HCT116 (cell line): Measurements from ENCODE around the gene TAL1. TPM values are rescaled to one million over a fixed set of nuclear protein-coding genes. Genes with fewer than 3 reads are reported as not detected.

Experiments used
- ATAC-seq: fragments of 200-7000 bp; cut with Tn5 transposase; 2 replicates; pipeline ENCODE4 v1.9.1; 2020; ENCODE audit warnings: mild to moderate bottlenecking, moderate library complexity
- BruUV-seq: library from RNA; stranded (reverse); fragments of 400-500 nt; replicated peaks from 2 replicates; lab custom pipeline; 2021; lab: Mats Ljungman, UMichigan
- CTCF ChIA-PET: fragments of 300-600 bp; sonication (Branson Sonifier 250); formaldehyde crosslinking; loops from one replicate; lab custom pipeline; 2021; ENCODE audit warnings: antibody characterized with exemption; lab: Charles Lee
- POLR2A ChIA-PET: fragments of 300-600, 350-600 bp; sonication (Branson Sonifier 250); formaldehyde crosslinking; loops from one replicate; lab custom pipeline; 2021; ENCODE audit warnings: antibody characterized with exemption; lab: Charles Lee
- RAD21 ChIA-PET, 2 experiments: fragments of 300-600 bp; sonication (Branson Sonifier 250); formaldehyde crosslinking; loops; one replicate each; lab custom pipeline; 2023; ENCODE audit warnings: low total read pairs in 2 of 2; ENCODE audit not compliant: uncharacterized antibody in 2 of 2, unreplicated experiment in 2 of 2, low non-redundant PET in 1 of 2; lab: Charles Lee
- DNase-seq: peaks from one replicate; pipeline ENCODE4 v3.0.0-alpha.2; 2010; ENCODE audit warnings: low read depth, low spot score
- H2AFZ ChIP-seq: fragments of 200-600 bp; shearing (Covaris generic), sonication (generic); 2 replicates; pipeline ENCODE4 v1.6.1; 2017; ENCODE audit warnings: low read depth, mixed run types, mixed read lengths, antibody characterized with exemption, low read length; ENCODE audit not compliant: poor library complexity, severe bottlenecking
- H3K27ac ChIP-seq: 2 replicates; pipeline ENCODE4 v1.5.1; 2012; ENCODE audit warnings: low read depth, low read length
- H3K27me3 ChIP-seq: fragments of 200-600 bp; sonication (generic); 2 replicates; pipeline ENCODE4 v1.6.1; 2016; ENCODE audit warnings: mixed run types, low read length, mixed read lengths; ENCODE audit not compliant: insufficient read depth
- H3K36me3 ChIP-seq, 2 experiments: fragments of 200-500 bp in 1 of 2; fragments of 200-600 bp in 1 of 2; sonication (Bioruptor generic) in 1 of 2; sonication (generic) in 1 of 2; 2 replicates each; pipeline versions ENCODE4 v1.5.1 to v1.6.1; 2014 to 2016; ENCODE audit warnings: low read length in 2 of 2, inconsistent platforms in 1 of 2, mixed read lengths in 1 of 2, mixed run types in 1 of 2; ENCODE audit not compliant: insufficient read depth in 2 of 2, control insufficient read depth in 1 of 2
- H3K4me1 ChIP-seq, 2 experiments: fragments of 200-600 bp in 1 of 2; sonication (generic) in 1 of 2; 2 replicates each; pipeline versions ENCODE4 v1.5.1 to v1.6.1; 2012 to 2017; ENCODE audit warnings: low read length in 2 of 2, inconsistent platforms in 1 of 2, mild to moderate bottlenecking in 1 of 2, mixed read lengths in 1 of 2, mixed run types in 1 of 2, moderate library complexity in 1 of 2; ENCODE audit not compliant: insufficient read depth in 2 of 2, control insufficient read depth in 1 of 2
- H3K4me2 ChIP-seq: fragments of 200-600 bp; sonication (generic); 2 replicates; pipeline ENCODE4 v1.6.1; 2017; ENCODE audit warnings: mixed run types, low read length, mixed read lengths
- H3K4me3 ChIP-seq, 2 experiments: fragments of 200-600 bp in 1 of 2; sonication (generic) in 1 of 2; replicated peaks in 1 of 2; 2 replicates each; pipeline ENCODE4 v1.5.1; 2011 to 2016; ENCODE audit warnings: low read length in 2 of 2, control low read depth in 1 of 2, low read depth in 1 of 2, mild to moderate bottlenecking in 1 of 2, mixed read lengths in 1 of 2, mixed run types in 1 of 2
- H3K79me2 ChIP-seq: fragments of 200-600 bp; sonication (generic); 2 replicates; pipeline ENCODE4 v1.6.1; 2017; ENCODE audit warnings: mild to moderate bottlenecking, mixed run types, low read length, moderate library complexity, mixed read lengths; ENCODE audit not compliant: insufficient read depth
- H3K9ac ChIP-seq: fragments of 200-600 bp; sonication (generic); 2 replicates; pipeline ENCODE4 v1.6.1; 2016; ENCODE audit warnings: low read length, mixed read lengths
- H3K9me2 ChIP-seq: fragments of 200-600 bp; sonication (generic), shearing (Covaris generic); 2 replicates; pipeline ENCODE4 v1.6.1; 2017; ENCODE audit warnings: mixed run types, mild to moderate bottlenecking, moderate library complexity; ENCODE audit not compliant: insufficient read depth
- H3K9me3 ChIP-seq, 2 experiments: fragments of 200-500 bp in 1 of 2; fragments of 200-600 bp in 1 of 2; sonication (Bioruptor generic) in 1 of 2; sonication (generic) in 1 of 2; 2 replicates each; pipeline ENCODE4 v1.6.1; 2014 to 2017; ENCODE audit warnings: low read length in 2 of 2, mixed read lengths in 2 of 2, inconsistent platforms in 1 of 2, low read depth in 1 of 2, mild to moderate bottlenecking in 1 of 2, mixed run types in 1 of 2, moderate library complexity in 1 of 2; ENCODE audit not compliant: control insufficient read depth in 1 of 2, insufficient read depth in 1 of 2
- H4K20me1 ChIP-seq: fragments of 200-600 bp; sonication (generic), shearing (Covaris generic); 2 replicates; pipeline ENCODE4 v1.6.1; 2017; ENCODE audit warnings: mixed run types, mild to moderate bottlenecking, moderate library complexity; ENCODE audit not compliant: insufficient read depth
- RAD21 ChIP-seq: IDR thresholded peaks from 2 replicates; pipeline ENCODE4 v1.6.1; 2012; ENCODE audit warnings: low read depth, mild to moderate bottlenecking
- intact Hi-C: fragments of 100-400 bp; cut with micrococcal nuclease; formaldehyde crosslinking; loops from 2 replicates; pipeline ENCODE4 v1.10.0; 2022
- total RNA-seq: library from RNA; stranded (reverse); gene quantifications from one replicate; pipeline ENCODE4 v1.2.1, GENCODE V29; 2021; ENCODE audit not compliant: unreplicated experiment
- TF ChIP-seq, protein P1 (sequence below): IDR thresholded peaks from 2 replicates; pipeline ENCODE4 v1.6.1; 2012
- TF ChIP-seq, protein P2 (sequence below): IDR thresholded peaks from 2 replicates; pipeline ENCODE4 v1.6.1; 2012

The TAL1 gene
- total RNA-seq, 1 experiment from 2014 or later = 0.05 TPM

DNA sequence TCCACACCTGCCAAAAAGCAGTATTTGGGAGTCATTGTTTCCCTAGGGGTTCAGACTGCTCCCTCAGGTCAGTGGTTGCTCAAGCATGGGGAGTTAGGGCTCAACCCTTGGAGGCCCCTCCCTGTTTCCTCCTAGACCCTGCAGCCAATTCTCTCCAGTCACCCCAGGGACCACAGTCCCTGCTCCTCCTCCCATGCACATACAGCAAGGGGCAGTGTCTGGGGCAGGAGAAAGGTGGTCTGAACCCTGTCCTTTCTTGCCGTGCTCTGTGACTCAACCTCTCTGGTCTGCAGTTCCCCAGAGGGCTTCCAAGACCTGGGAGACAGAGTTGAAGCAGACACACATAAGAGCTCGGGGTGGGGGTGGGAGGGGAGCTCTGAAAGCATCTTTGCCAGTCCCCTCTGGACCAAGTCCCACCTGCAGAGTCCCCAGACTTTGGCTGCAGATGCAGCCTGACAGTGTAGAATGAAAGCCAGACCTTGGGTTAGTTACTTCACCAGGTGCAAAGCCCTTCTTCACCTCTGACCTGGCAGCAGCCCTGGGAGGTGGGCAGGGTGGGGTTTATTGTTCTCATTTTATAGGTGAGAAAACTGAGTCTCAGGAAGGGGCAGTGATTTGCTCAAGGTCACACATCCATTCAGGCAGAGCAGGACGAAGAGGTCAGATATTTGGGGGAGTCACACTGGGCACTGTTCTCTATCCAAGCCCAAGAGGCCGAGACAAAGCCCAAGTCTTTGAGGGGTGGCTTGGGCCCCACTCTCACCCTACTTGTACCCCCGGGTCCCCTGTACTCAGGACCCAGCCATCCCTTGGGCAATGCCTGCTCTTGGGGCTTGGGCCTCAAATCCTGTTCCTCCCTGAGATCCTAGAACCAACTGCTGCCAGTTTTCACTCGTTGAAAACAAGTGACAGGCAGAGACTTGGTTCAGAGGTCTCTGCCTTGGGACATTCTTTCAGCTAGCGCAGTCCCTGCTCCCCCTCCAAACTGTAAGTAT lies 42.9 kb downstream of the TAL1 start:
- ChIA-PET POLR2A (no interaction called here), RAD21 (no interaction called here), CTCF (interaction anchor here (1.1 to 1.5 kb wide), 2 partner anchors 10 to 537 kb away, joined by 3 to 11 read pairs; no protein-coding TSS in a partner anchor)
- H3K36me3 ChIP-seq = no peaks in the 10 kb centered on the region
- BruUV-seq = no TSS peak
- H2AFZ ChIP-seq = no peak overlapping the region
- no peaks in the 10 kb centered on the region for H3K27me3 ChIP-seq
- no peak for TF ChIP-seq RAD21
- H3K9ac ChIP-seq = no peak overlapping the region
- no peak overlapping the region for H3K4me3 ChIP-seq
- H3K9me3 ChIP-seq = no peaks in the 10 kb centered on the region
- ATAC-seq (no peak), DNase-seq (no peak)
- no peaks in the 10 kb centered on the region for H3K9me2 ChIP-seq
- no peaks in the 10 kb centered on the region for H4K20me1 ChIP-seq
- H3K79me2 ChIP-seq = no peaks in the 10 kb centered on the region
- no peak overlapping the region for H3K4me2 ChIP-seq
- no peak overlapping the region for H3K27ac ChIP-seq
- peaks cover 0 to 19% of the 10 kb centered on the region in 2 experiments; a peak in 3 of 4 replicates for H3K4me1 ChIP-seq
- intact Hi-C loops = no loop called here

DNA sequence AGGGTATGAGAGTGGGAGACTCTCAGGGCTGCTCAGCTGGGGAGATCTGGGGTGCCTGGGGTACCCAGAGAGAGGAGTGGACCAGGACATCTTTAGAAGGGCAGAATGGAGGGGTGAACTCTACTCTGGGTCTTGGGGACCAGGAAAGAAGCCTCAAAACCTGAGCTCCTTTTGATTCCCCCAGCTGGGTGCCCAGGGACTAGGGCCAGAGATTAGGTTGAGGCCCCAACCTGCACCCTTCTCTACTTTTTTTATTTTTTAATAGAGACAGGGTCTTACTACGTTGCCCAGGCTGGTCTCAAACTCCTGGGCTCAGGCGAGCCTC lies 44.1 kb downstream of the TAL1 start:
- Histone ChIP-seq H3K27ac (no peak overlapping the region), H2AFZ (no peak overlapping the region), H3K36me3 (no peaks in the 10 kb centered on the region), H3K27me3 (no peaks in the 10 kb centered on the region)
- POLR2A ChIA-PET = no interaction called here
- DNase-seq = no peak
- TF ChIP-seq, protein P1, sequence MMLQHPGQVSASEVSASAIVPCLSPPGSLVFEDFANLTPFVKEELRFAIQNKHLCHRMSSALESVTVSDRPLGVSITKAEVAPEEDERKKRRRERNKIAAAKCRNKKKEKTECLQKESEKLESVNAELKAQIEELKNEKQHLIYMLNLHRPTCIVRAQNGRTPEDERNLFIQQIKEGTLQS = no peak
- TF ChIP-seq, protein P2, sequence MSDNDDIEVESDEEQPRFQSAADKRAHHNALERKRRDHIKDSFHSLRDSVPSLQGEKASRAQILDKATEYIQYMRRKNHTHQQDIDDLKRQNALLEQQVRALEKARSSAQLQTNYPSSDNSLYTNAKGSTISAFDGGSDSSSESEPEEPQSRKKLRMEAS = no peak
- TF ChIP-seq, all 23 proteins: peak for 0
- RAD21 ChIA-PET = no interaction called here
- Histone ChIP-seq H4K20me1 (no peaks in the 10 kb centered on the region), H3K9me2 (no peaks in the 10 kb centered on the region), H3K79me2 (no peaks in the 10 kb centered on the region), H3K4me1 (peaks cover 0 to 16% of the 10 kb centered on the region in 2 experiments; a peak in 3 of 4 replicates), H3K9ac (no peak overlapping the region), H3K4me3 (no peak overlapping the region), H3K9me3 (no peaks in the 10 kb centered on the region), H3K4me2 (no peak overlapping the region)
- ATAC-seq = no peak
- intact Hi-C loops = no loop called here
- no TSS peak for BruUV-seq
- CTCF ChIA-PET = interaction anchor here (0.9 kb wide), 1 partner anchor 9 kb away, joined by 3 read pairs; no protein-coding TSS in a partner anchor
